ENCODE results near the gene SRSF7.

The SRSF7 gene

GRCh38 chr2:38701542-38701941 lies 49.6 kb downstream of the SRSF7 start:
- no peak for DNase-seq (ENCODE audit: low read depth)

- DNase-seq (ENCODE audit: low read depth), result no peak
These were observed 50.2 kb downstream of the SRSF7 start for GRCh38 chr2:38700881-38701458.

- DNase-seq (ENCODE audit: low read depth), result no peak
These were observed 50.9 kb downstream of the SRSF7 start for GRCh38 chr2:38700113-38700785.

DNA sequence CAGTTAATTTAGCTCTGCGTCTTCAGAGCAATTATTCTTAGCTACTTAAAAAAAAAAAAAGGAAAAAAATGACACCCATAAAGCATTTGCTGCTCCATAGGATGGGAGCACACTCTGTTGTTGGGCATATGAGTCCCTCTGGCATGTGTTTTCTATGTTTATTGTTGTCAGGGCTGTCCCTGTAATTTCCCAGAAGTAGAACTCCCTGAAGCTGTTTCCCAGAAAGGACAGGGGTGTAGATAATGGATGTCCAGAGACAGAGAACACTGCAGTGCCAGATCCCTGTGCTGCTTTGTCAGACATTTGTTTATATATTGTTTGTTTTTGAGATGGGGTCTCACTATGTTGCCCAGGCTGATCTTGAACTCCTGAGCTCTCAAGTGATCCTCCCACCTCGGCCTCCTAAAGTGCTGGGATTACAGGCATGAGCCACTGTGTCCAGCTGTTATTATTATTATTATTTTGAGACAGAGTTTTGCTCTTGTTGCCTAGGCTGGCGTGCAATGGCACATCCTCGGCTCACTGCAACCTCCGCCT lies 52.6 kb downstream of the SRSF7 start:
- DNase-seq (ENCODE audit: low read depth), result no peak

- no peak for DNase-seq (ENCODE audit: low read depth)
These were observed 53.9 kb downstream of the SRSF7 start for GRCh38 chr2:38697116-38697840.
